ENCODE results near the gene AGPAT4.
"Not testable (repeated sequence)": the region's sequence is repeated elsewhere in the genome, so short reads cannot be mapped to it uniquely, and the experiment has no call there.

AGPAT4 gene

DNA sequence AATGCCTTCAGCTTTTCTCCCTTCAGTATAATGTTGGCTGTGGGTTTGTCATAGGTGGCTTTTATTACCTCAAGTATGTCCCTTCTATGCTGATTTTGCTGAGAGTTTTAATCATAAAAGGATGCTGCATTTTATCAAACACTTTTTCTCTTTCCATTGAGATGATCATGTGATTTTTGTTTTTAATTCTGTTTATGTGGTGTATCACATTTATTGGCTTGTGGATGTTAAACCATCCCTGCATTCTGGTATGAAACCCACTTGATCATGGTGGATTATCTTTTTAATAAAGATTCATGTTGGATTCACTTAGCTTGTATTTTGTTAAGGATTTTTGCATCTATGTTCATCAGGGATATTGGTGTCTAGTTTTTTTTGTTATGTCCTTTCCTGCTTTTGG, 150.5 kb downstream of the AGPAT4 start:
- not testable (repeated sequence) for H2AFZ ChIP-seq (ENCODE audit: insufficient read depth, low read length, poor library complexity); H3K79me1 ChIP-seq (ENCODE audit: low read length); H2BK120ac ChIP-seq (ENCODE audit: insufficient read depth, low read length, poor library complexity); H3K79me2 ChIP-seq (ENCODE audit: control insufficient read depth, insufficient read depth, low read length, poor library complexity); H3K4me2 ChIP-seq (ENCODE audit: low read length); H3K4me1 ChIP-seq (ENCODE audit: control insufficient read depth in 1 of 2, insufficient read depth in 2 of 2, low read length in 2 of 2); H3K14ac ChIP-seq (ENCODE audit: low read length); H2BK5ac ChIP-seq (ENCODE audit: low read depth, low read length, poor library complexity); H3K36me3 ChIP-seq (ENCODE audit: control insufficient read depth in 1 of 2, insufficient read depth in 2 of 2, low read length in 2 of 2); H3K4me3 ChIP-seq (ENCODE audit: low read depth, low read length); H3K9me3 ChIP-seq (ENCODE audit: insufficient read depth, low read depth, low read length); H2BK12ac ChIP-seq (ENCODE audit: low read length); DNase-seq; H4K12ac ChIP-seq (ENCODE audit: low read depth, low read length); H4K91ac ChIP-seq (ENCODE audit: low read depth, low read length); H3K27ac ChIP-seq (ENCODE audit: low read depth, low read length); H3K4ac ChIP-seq (ENCODE audit: low read depth, low read length); H4K8ac ChIP-seq (ENCODE audit: low read depth, low read length); H3K27me3 ChIP-seq (ENCODE audit: insufficient read depth, low read length); H3K18ac ChIP-seq (ENCODE audit: low read length); H3K23ac ChIP-seq (ENCODE audit: low read length); H3K9ac ChIP-seq (ENCODE audit: low read length); H2AK5ac ChIP-seq (ENCODE audit: low read length)

DNA sequence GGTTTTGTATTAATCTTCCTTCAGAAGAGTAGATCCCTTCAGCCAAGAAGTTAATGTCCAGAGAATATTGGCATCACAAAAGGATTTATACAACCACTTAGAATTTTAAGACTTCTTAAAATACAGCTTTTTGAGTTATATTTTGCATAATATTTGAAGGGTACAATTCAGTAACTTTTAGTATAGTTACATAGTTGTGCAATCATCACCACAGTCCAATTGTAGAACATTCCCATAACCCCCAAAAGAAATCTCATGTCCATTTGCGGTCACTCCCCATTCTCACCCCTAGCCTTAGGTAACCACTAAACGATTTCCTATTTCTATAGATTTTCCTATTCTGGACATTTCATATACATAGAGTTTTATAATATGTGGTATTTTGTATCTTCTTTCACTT, 155.9 kb downstream of the AGPAT4 start:
- Histone ChIP-seq H3K4ac (ENCODE audit: low read depth, low read length) (no peak overlapping the region), H3K23ac (ENCODE audit: low read length) (no peak overlapping the region), H4K12ac (ENCODE audit: low read depth, low read length) (no peak overlapping the region), H3K36me3 (ENCODE audit: control insufficient read depth in 1 of 2, insufficient read depth in 2 of 2, low read length in 2 of 2) (peaks cover 12 to 17% of the 10 kb centered on the region in 2 experiments), H3K4me1 (ENCODE audit: control insufficient read depth in 1 of 2, insufficient read depth in 2 of 2, low read length in 2 of 2) (no peaks in the 10 kb centered on the region), H2AK5ac (ENCODE audit: low read length) (no peak overlapping the region), H2AFZ (ENCODE audit: insufficient read depth, low read length, poor library complexity) (no peak overlapping the region), H3K27me3 (ENCODE audit: insufficient read depth, low read length) (no peaks in the 10 kb centered on the region), H3K79me1 (ENCODE audit: low read length) (no peaks in the 10 kb centered on the region), H3K79me2 (ENCODE audit: control insufficient read depth, insufficient read depth, low read length, poor library complexity) (no peaks in the 10 kb centered on the region), H3K14ac (ENCODE audit: low read length) (no peak overlapping the region), H2BK5ac (ENCODE audit: low read depth, low read length, poor library complexity) (no peak overlapping the region), H3K27ac (ENCODE audit: low read depth, low read length) (no peak overlapping the region), H3K4me3 (ENCODE audit: low read depth, low read length) (no peak overlapping the region), H3K18ac (ENCODE audit: low read length) (no peak overlapping the region), H4K8ac (ENCODE audit: low read depth, low read length) (no peak overlapping the region), H2BK120ac (ENCODE audit: insufficient read depth, low read length, poor library complexity) (no peak overlapping the region), H4K91ac (ENCODE audit: low read depth, low read length) (no peak overlapping the region), H3K4me2 (ENCODE audit: low read length) (no peak overlapping the region), H2BK12ac (ENCODE audit: low read length) (no peak overlapping the region), H3K9me3 (ENCODE audit: insufficient read depth, low read depth, low read length) (peaks cover 1% of the 10 kb centered on the region), H3K9ac (ENCODE audit: low read length) (no peak overlapping the region)
- DNase-seq: no peak
- WGBS (ENCODE audit: extremely low coverage, insufficient coverage, insufficient read length): no CpG with 5 or more reads among the region's 2 CpGs

DNA sequence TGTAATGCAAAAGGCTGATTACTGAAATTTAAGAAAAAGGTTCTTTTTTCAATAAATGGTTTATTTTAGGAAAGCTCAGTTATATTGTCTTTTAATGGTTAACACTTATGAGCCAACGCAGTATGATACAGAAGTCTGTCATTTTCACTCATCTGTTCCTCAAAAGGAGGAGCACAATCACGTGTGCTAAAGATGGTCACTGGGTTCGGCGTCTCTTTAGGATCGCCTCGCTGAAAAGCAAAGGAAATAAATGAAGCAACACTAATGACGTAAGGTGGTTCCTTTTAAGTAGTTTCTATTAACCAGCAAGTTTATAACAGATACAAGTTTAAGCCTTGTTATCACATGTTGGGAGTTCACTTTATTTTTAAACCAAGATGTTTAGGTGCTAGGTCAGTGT, 156.6 kb downstream of the AGPAT4 start:
- Histone ChIP-seq H3K4me3 (ENCODE audit: low read depth, low read length) (no peak overlapping the region), H3K4ac (ENCODE audit: low read depth, low read length) (no peak overlapping the region), H4K91ac (ENCODE audit: low read depth, low read length) (no peak overlapping the region), H3K4me2 (ENCODE audit: low read length) (no peak overlapping the region), H2BK5ac (ENCODE audit: low read depth, low read length, poor library complexity) (no peak overlapping the region), H4K12ac (ENCODE audit: low read depth, low read length) (no peak overlapping the region), H3K4me1 (ENCODE audit: control insufficient read depth in 1 of 2, insufficient read depth in 2 of 2, low read length in 2 of 2) (no peaks in the 10 kb centered on the region), H2AFZ (ENCODE audit: insufficient read depth, low read length, poor library complexity) (no peak overlapping the region), H3K36me3 (ENCODE audit: control insufficient read depth in 1 of 2, insufficient read depth in 2 of 2, low read length in 2 of 2) (peaks cover 15 to 20% of the 10 kb centered on the region in 2 experiments), H3K9ac (ENCODE audit: low read length) (no peak overlapping the region), H3K27ac (ENCODE audit: low read depth, low read length) (no peak overlapping the region), H2BK12ac (ENCODE audit: low read length) (no peak overlapping the region), H2AK5ac (ENCODE audit: low read length) (no peak overlapping the region), H3K14ac (ENCODE audit: low read length) (no peak overlapping the region), H3K79me1 (ENCODE audit: low read length) (no peaks in the 10 kb centered on the region), H3K23ac (ENCODE audit: low read length) (no peak overlapping the region), H3K18ac (ENCODE audit: low read length) (no peak overlapping the region), H3K79me2 (ENCODE audit: control insufficient read depth, insufficient read depth, low read length, poor library complexity) (no peaks in the 10 kb centered on the region), H2BK120ac (ENCODE audit: insufficient read depth, low read length, poor library complexity) (no peak overlapping the region), H4K8ac (ENCODE audit: low read depth, low read length) (no peak overlapping the region), H3K27me3 (ENCODE audit: insufficient read depth, low read length) (no peaks in the 10 kb centered on the region), H3K9me3 (ENCODE audit: insufficient read depth, low read depth, low read length) (peaks cover 1% of the 10 kb centered on the region)
- no CpG with 5 or more reads among the region's 7 CpGs for WGBS (ENCODE audit: extremely low coverage, insufficient coverage, insufficient read length)
- peak; percentile 19 to 44 for DNase-seq

DNA sequence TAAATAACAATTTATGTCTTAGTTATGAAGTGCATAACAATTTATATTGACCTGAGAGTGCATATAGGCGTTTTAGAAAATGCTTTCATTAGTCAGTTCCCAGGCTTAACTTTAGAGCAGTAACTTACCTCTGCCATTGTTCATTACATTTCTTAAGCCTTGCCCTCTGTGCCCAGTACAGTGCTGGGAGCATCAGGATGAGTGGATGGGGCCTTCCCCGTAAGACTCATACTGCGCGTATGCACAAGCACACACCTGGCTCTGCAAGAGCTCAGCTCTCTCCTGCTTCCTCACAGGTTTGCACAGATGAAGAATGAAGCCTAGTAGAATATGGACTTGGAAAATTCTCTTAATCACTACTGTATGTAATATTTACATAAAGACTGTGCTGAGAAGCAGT, 157.3 kb downstream of the AGPAT4 start:
- Histone ChIP-seq H3K4me1 (ENCODE audit: control insufficient read depth in 1 of 2, insufficient read depth in 2 of 2, low read length in 2 of 2) (no peaks in the 10 kb centered on the region), H2BK12ac (ENCODE audit: low read length) (no peak overlapping the region), H2AK5ac (ENCODE audit: low read length) (no peak overlapping the region), H2BK120ac (ENCODE audit: insufficient read depth, low read length, poor library complexity) (no peak overlapping the region), H4K91ac (ENCODE audit: low read depth, low read length) (no peak overlapping the region), H3K9ac (ENCODE audit: low read length) (no peak overlapping the region), H3K27me3 (ENCODE audit: insufficient read depth, low read length) (no peaks in the 10 kb centered on the region), H3K79me1 (ENCODE audit: low read length) (no peaks in the 10 kb centered on the region), H3K79me2 (ENCODE audit: control insufficient read depth, insufficient read depth, low read length, poor library complexity) (no peaks in the 10 kb centered on the region), H3K4me3 (ENCODE audit: low read depth, low read length) (no peak overlapping the region), H3K9me3 (ENCODE audit: insufficient read depth, low read depth, low read length) (peaks cover 1% of the 10 kb centered on the region), H3K23ac (ENCODE audit: low read length) (no peak overlapping the region), H4K8ac (ENCODE audit: low read depth, low read length) (no peak overlapping the region), H3K36me3 (ENCODE audit: control insufficient read depth in 1 of 2, insufficient read depth in 2 of 2, low read length in 2 of 2) (peaks cover 17 to 25% of the 10 kb centered on the region in 2 experiments), H4K12ac (ENCODE audit: low read depth, low read length) (no peak overlapping the region), H3K14ac (ENCODE audit: low read length) (no peak overlapping the region), H2BK5ac (ENCODE audit: low read depth, low read length, poor library complexity) (no peak overlapping the region), H3K18ac (ENCODE audit: low read length) (no peak overlapping the region), H3K4me2 (ENCODE audit: low read length) (no peak overlapping the region), H3K27ac (ENCODE audit: low read depth, low read length) (no peak overlapping the region), H3K4ac (ENCODE audit: low read depth, low read length) (no peak overlapping the region), H2AFZ (ENCODE audit: insufficient read depth, low read length, poor library complexity) (no peak overlapping the region)
- WGBS (ENCODE audit: extremely low coverage, insufficient coverage, insufficient read length): no CpG with 5 or more reads among the region's 4 CpGs
- no peak for DNase-seq

Data from trophoblast cell (in vitro differentiated cells and primary cell).